HEK293T (cell line): ENCODE measurements around the gene COX6A1.

Source experiments
- CTCF ChIA-PET: fragments of 350-600 bp; formaldehyde crosslinking; extraction: SDS; loops from one replicate; lab custom pipeline; 2021; ENCODE audit warnings: antibody characterized with exemption, inconsistent platforms; lab: Yijun Ruan, JAX
- POLR2A ChIA-PET: fragments of 350-600 bp; formaldehyde crosslinking; extraction: SDS; loops from one replicate; lab custom pipeline; 2020; ENCODE audit warnings: antibody characterized with exemption, inconsistent platforms; lab: Yijun Ruan, JAX
- DNase-seq: peaks from one replicate; pipeline ENCODE4 v3.0.0; 2012; ENCODE audit warnings: mixed read lengths; ENCODE audit errors: extremely low spot score
- ARNT ChIP-seq: fragments of 450-650 bp; IDR thresholded peaks from 2 replicates; pipeline ENCODE4 v1.6.1; 2017; ENCODE audit warnings: mild to moderate bottlenecking
- BHLHE40 ChIP-seq: fragments of 450-650 bp; IDR thresholded peaks from 2 replicates; pipeline ENCODE4 v1.6.1; 2016; ENCODE audit warnings: mild to moderate bottlenecking, moderate library complexity, borderline replicate concordance
- CTBP1 ChIP-seq: fragments of 450-650 bp; IDR thresholded peaks from 2 replicates; pipeline ENCODE4 v1.6.1; 2016; ENCODE audit warnings: borderline replicate concordance
- ELF4 ChIP-seq: fragments of 450-650 bp; IDR thresholded peaks from 2 replicates; pipeline ENCODE4 v1.6.1; 2017; ENCODE audit warnings: antibody characterized with exemption
- FOXA1 ChIP-seq: fragments of 450-650 bp; IDR thresholded peaks from 2 replicates; pipeline ENCODE4 v1.6.1; 2016; ENCODE audit warnings: mild to moderate bottlenecking
- FOXK2 ChIP-seq: fragments of 450-650 bp; IDR thresholded peaks from 2 replicates; pipeline ENCODE4 v1.6.1; 2016; ENCODE audit warnings: mild to moderate bottlenecking
- FOXM1 ChIP-seq: fragments of 450-650 bp; IDR thresholded peaks from 2 replicates; pipeline ENCODE4 v1.6.1; 2017; ENCODE audit warnings: mild to moderate bottlenecking, borderline replicate concordance
- HDGF ChIP-seq: fragments of 450-650 bp; IDR thresholded peaks from 2 replicates; pipeline ENCODE4 v1.6.1; 2017; ENCODE audit warnings: antibody characterized with exemption, borderline replicate concordance
- L3MBTL2 ChIP-seq: fragments of 450-650 bp; conservative IDR thresholded peaks from 2 replicates; pipeline ENCODE4 v1.6.1; 2016; ENCODE audit warnings: mild to moderate bottlenecking
- LEF1 ChIP-seq: fragments of 450-650 bp; IDR thresholded peaks from 2 replicates; pipeline ENCODE4 v1.6.1; 2017; ENCODE audit warnings: mild to moderate bottlenecking, borderline replicate concordance
- NFRKB ChIP-seq: fragments of 450-650 bp; IDR thresholded peaks from 2 replicates; pipeline ENCODE4 v1.6.1; 2016; ENCODE audit warnings: mild to moderate bottlenecking, moderate library complexity
- SP1 ChIP-seq: fragments of 450-650 bp; IDR thresholded peaks from 2 replicates; pipeline ENCODE4 v1.6.1; 2017
- SUZ12 ChIP-seq: fragments of 450-650 bp; IDR thresholded peaks from 2 replicates; pipeline ENCODE4 v1.6.1; 2016; ENCODE audit warnings: mild to moderate bottlenecking
- TARDBP ChIP-seq: fragments of 450-650 bp; IDR thresholded peaks from 2 replicates; pipeline ENCODE4 v1.6.1; 2016
- ZNF384 ChIP-seq: fragments of 450-650 bp; IDR thresholded peaks from 2 replicates; pipeline ENCODE4 v1.6.1; 2016
- TF ChIP-seq, protein P1 (sequence below): fragments of 450-650 bp; IDR thresholded peaks from 2 replicates; pipeline ENCODE4 v1.6.1; 2016

Gene COX6A1

GRCh38 chr12:120412421-120412820 lies 25.5 kb upstream of the COX6A1 start:
- CTCF ChIA-PET: no interaction called here
- no peak for DNase-seq
- TF ChIP-seq LEF1: no peak
- POLR2A ChIA-PET: no interaction called here

DNA sequence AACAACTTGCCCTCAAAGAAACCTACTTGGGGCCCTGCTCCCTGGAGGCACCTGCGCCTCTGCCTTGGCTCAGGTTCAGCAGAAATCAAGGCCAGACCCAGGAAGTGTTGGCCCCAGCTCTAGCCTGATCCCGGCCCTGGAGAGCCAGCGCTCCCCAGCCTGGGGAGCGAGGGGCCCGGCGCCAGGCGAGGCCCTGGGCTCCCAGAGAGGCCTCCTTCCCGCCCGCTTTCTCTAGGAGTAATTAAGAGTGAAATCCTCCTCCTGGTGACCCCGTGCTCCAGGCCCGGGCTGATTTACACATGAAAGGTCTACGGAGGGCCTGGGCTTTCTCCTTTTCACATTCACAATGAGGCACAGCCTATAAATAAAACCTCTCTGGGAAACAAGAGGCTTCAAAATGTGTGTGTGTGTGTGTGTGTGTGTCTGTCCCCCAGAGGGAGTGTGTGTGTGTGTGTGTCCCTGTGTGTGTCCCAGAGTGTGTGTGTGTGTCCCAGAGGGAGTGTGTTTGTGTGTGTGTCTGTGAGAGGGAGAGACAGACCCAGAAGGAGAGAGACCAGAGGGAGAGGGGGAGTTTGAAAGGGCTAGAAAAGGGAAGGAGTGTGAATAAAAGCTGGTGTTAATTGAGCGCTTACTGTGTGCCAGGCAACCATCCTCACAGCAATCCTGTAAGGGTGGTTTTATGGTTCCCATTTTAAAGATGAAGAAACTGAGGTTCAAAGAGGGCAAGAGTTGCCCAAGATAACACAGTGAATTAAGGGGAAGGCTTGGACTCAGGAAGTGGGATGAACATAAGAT lies 23.8 kb upstream of the COX6A1 start:
- CTCF ChIA-PET: interaction anchor here (1.0 kb wide), 1 partner anchor 47 kb away, joined by 3 read pairs; no protein-coding TSS in a partner anchor
- TF ChIP-seq ZNF384 (no peak), L3MBTL2 (peak; percentile 56; the same call in 1 of the 2 replicates)
- DNase-seq: no peak
- POLR2A ChIA-PET: no interaction called here

DNA sequence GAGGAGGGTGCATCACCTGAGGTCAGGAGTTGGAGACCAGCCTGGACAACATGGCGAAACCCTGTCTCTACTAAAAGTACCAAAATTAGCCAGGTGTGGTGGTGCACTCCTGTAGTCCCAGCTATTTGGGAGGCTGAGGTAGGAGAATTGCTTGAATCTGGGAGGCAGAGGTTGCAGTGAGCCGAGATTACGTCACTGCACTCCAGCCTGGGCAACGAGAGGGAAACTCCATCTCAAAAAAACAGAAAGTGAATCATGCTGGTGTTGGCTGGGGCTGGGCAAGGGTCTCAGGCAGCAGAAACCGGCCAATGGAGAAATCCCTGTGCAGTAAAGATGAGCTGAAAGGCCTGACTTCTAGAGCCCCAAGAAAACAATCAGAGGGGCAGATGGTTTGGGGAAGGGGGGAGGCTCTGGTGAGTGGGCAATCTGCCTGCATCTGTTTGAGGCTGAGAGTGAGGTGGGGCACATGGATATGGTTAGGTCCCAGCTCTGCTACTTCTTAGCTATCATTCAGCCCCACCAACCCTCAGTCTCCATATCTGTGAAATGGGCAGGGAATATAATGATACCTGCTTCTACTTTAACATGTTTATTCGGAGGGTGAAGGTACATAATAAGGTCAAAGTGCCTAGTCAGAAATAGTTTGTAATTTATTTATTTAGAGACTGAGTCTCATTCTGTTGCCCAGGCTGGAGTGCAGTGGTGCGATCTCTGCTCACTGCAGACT lies 21.3 kb upstream of the COX6A1 start:
- TF ChIP-seq, protein P1, sequence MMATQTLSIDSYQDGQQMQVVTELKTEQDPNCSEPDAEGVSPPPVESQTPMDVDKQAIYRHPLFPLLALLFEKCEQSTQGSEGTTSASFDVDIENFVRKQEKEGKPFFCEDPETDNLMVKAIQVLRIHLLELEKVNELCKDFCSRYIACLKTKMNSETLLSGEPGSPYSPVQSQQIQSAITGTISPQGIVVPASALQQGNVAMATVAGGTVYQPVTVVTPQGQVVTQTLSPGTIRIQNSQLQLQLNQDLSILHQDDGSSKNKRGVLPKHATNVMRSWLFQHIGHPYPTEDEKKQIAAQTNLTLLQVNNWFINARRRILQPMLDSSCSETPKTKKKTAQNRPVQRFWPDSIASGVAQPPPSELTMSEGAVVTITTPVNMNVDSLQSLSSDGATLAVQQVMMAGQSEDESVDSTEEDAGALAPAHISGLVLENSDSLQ: no peak
- TF ChIP-seq HDGF (no peak), BHLHE40 (no peak), LEF1 (no peak), FOXM1 (no peak), ARNT (no peak), NFRKB (no peak), TARDBP (no peak), L3MBTL2 (no peak), ZNF384 (no peak), FOXK2 (no peak), FOXA1 (no peak), CTBP1 (no peak), SP1 (no peak), SUZ12 (no peak), ELF4 (no peak)

GRCh38 chr12:120417917-120418580 lies 19.9 kb upstream of the COX6A1 start:
- POLR2A ChIA-PET: no interaction called here
- DNase-seq: no peak
- TF ChIP-seq HDGF: no peak
- no peak for TF ChIP-seq SP1
- TF ChIP-seq ELF4: no peak
- TF ChIP-seq BHLHE40: no peak
- no peak for TF ChIP-seq SUZ12
- TF ChIP-seq LEF1: no peak
- TF ChIP-seq FOXM1: no peak
- no peak for TF ChIP-seq FOXA1
- no peak for TF ChIP-seq CTBP1
- CTCF ChIA-PET: interaction anchor here (0.7 kb wide), 1 partner anchor 50 kb away, joined by 3 read pairs; no protein-coding TSS in a partner anchor

More for the DNA sequence above, 21.3 kb upstream of the COX6A1 start:
- ChIA-PET CTCF (interaction anchor here (0.8 kb wide), 1 partner anchor 50 kb away, joined by 4 read pairs; no protein-coding TSS in a partner anchor), POLR2A (no interaction called here)
- no peak for DNase-seq

GRCh38 chr12:120421701-120422100 lies 16.2 kb upstream of the COX6A1 start:
- POLR2A ChIA-PET: no interaction called here
- TF ChIP-seq SUZ12 (no peak), LEF1 (no peak), ARNT (no peak), L3MBTL2 (no peak), HDGF (no peak), CTBP1 (no peak), FOXM1 (no peak), TARDBP (no peak), FOXA1 (no peak), BHLHE40 (no peak), ZNF384 (no peak), SP1 (no peak), ELF4 (no peak)
- TF ChIP-seq, protein P1: no peak
- CTCF ChIA-PET: no interaction called here
- no peak for DNase-seq

GRCh38 chr12:120422892-120423456 lies 14.9 kb upstream of the COX6A1 start:
- TF ChIP-seq ARNT (no peak), FOXM1 (no peak), SP1 (no peak), SUZ12 (no peak), NFRKB (no peak), FOXK2 (no peak), L3MBTL2 (no peak), BHLHE40 (no peak), ELF4 (no peak)
- CTCF ChIA-PET: interaction anchor here (0.6 kb wide), 2 partner anchors 37 to 121 kb away, joined by 3 to 6 read pairs; no protein-coding TSS in a partner anchor
- no peak for DNase-seq
- POLR2A ChIA-PET: no interaction called here
